ENCODE measurements around the gene FN1. TPM values are rescaled to one million over a fixed set of nuclear protein-coding genes. Genes with fewer than 3 reads are reported as not detected.

Gene FN1
- total and polyA plus RNA-seq, 2 donors (not counting 3 experiments of a cell fraction or from before 2014, with no cell fraction given): 3,221 to 3,740 TPM

- H3K9ac ChIP-seq (replicated peaks; ENCODE audit: extremely low read depth, insufficient read depth, low read length): no peak overlapping the region
- dilution Hi-C loops (cut with MboI; ENCODE audit: extremely low pct_ligation_motif_present, low sequenced_read_pairs) (no loop called here), intact Hi-C loops (cut with micrococcal nuclease) (no loop called here)
- no peaks in the 10 kb centered on the region for H3K79me2 ChIP-seq (ENCODE audit: control insufficient read depth, insufficient read depth, low read length)
- H3K27ac ChIP-seq (ENCODE audit: insufficient read depth, low read depth, low read length): no peak overlapping the region
- no peaks in the 10 kb centered on the region for H3K4me1 ChIP-seq (ENCODE audit: control insufficient read depth, extremely low read depth, insufficient read depth, low read length)
- no peak for DNase-seq (ENCODE audit: low read depth, low spot score)
- BruUV-seq (replicated peaks): no TSS peak
- no peaks in the 10 kb centered on the region for H3K9me1 ChIP-seq (replicated peaks; ENCODE audit: control insufficient read depth, extremely low read depth, insufficient read depth, low read length)
- H3K9me3 ChIP-seq (replicated peaks; ENCODE audit: control insufficient read depth, insufficient read depth, low read length): no peaks in the 10 kb centered on the region
- H3K36me3 ChIP-seq (ENCODE audit: control insufficient read depth in 2 of 2, extremely low read depth in 1 of 2, insufficient read depth in 2 of 2, low read length in 2 of 2): no peaks in the 10 kb centered on the region
- no peak for FAIRE-seq
- CTCF ChIA-PET: interaction anchor here (1.5 kb wide), 1 partner anchor 81 kb away, joined by 3 read pairs; no protein-coding TSS in a partner anchor
- no peaks in the 10 kb centered on the region for H3K27me3 ChIP-seq (ENCODE audit: control insufficient read depth in 2 of 2, insufficient read depth in 2 of 2, low read length in 2 of 2)
- TF ChIP-seq POLR2AphosphoS5 (IDR thresholded peaks at IDR 0.05; ENCODE audit: insufficient read depth, low read depth, low read length) (no peak), JUN (IDR thresholded peaks at IDR 0.05; ENCODE audit: borderline replicate concordance, insufficient read depth, insufficient read length, low read depth) (no peak), CTCF (IDR thresholded peaks at IDR 0.05; ENCODE audit: extremely low read depth in 1 of 2, insufficient read depth in 1 of 2, low read depth in 1 of 2, low read length in 2 of 2) (no peak), GATA2 (IDR thresholded peaks at IDR 0.05; ENCODE audit: insufficient read depth, insufficient read length, low read depth, low read length) (no peak), MAX (IDR thresholded peaks at IDR 0.05; ENCODE audit: insufficient read depth, insufficient read length) (no peak), EZH2 (IDR thresholded peaks at IDR 0.05; ENCODE audit: borderline replicate concordance, low read depth, low read length, severe bottlenecking) (no peak), POLR2A (IDR thresholded peaks at IDR 0.05; ENCODE audit: low read depth, low read length) (no peak), MYC (IDR thresholded peaks at IDR 0.05; ENCODE audit: low read depth, low read length) (no peak), FOS (IDR thresholded peaks at IDR 0.05; ENCODE audit: borderline replicate concordance, insufficient read depth, low read length) (no peak)
- POLR2A ChIA-PET: no interaction called here
- H2AFZ ChIP-seq (ENCODE audit: low read depth, low read length): no peak overlapping the region
- H4K20me1 ChIP-seq (replicated peaks; ENCODE audit: control insufficient read depth, extremely low read depth, insufficient read depth, low read length): no peaks in the 10 kb centered on the region
- H3K4me3 ChIP-seq (replicated peaks in 1 of 3; ENCODE audit: insufficient read depth in 1 of 3, low read depth in 1 of 3, low read length in 3 of 3): no peak overlapping the region
- no peak overlapping the region for H3K4me2 ChIP-seq (ENCODE audit: insufficient read depth, low read length)
These were observed 49.2 kb upstream of the FN1 start for GRCh38 chr2:215485032-215485431.

Measured in endothelial cell of umbilical vein (primary cell).